Measurements from ENCODE around the gene ATP8B4. TPM values are rescaled to one million over a fixed set of nuclear protein-coding genes. Genes with fewer than 3 reads are reported as not detected.

ATP8B4 gene
- total and polyA plus RNA-seq, 12 donors = 0.39 to 5.3 (median 1.6) TPM

DNA sequence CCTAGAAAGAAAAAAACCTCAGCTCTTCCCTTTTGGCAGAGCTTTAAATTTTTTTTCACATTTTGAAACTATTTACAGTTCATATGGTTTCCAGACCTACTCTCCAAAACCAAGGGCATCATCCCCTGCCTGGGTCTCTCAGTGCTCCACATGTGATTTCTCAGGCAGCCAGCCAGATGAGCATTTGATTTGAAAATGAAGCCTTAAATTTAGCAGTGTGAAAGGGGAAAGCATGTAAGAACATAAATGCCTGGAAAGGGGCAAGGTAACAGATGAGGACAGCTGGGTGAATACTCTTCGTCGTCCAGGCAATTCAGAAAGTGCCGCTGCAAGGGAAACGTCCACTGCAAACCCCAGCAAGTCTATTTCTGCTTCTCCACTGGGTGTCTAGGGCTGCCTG is 94.8 kb downstream of the ATP8B4 start:
- H3K27me3 ChIP-seq = no peaks in the 10 kb centered on the region
- peaks cover 0 to 1% (median 0%) of the 10 kb centered on the region in 9 donors for H3K36me3 ChIP-seq
- intact Hi-C loops (cut with DNase I) = no loop called here
- H3K27ac ChIP-seq = no peak overlapping the region
- ATAC-seq (no peak), DNase-seq (no peak)
- H3K9me3 ChIP-seq = no peaks in the 10 kb centered on the region
- H3K4me1 ChIP-seq = peaks cover 0 to 11% (median 6%) of the 10 kb centered on the region in 9 donors
- 36 to 41% methylated on average over 4 of the region's 4 CpGs for WGBS, 2 donors
- peak overlapping the region in 1 of 10 donors; percentile 10 for H3K4me3 ChIP-seq
- TF ChIP-seq, protein P1, sequence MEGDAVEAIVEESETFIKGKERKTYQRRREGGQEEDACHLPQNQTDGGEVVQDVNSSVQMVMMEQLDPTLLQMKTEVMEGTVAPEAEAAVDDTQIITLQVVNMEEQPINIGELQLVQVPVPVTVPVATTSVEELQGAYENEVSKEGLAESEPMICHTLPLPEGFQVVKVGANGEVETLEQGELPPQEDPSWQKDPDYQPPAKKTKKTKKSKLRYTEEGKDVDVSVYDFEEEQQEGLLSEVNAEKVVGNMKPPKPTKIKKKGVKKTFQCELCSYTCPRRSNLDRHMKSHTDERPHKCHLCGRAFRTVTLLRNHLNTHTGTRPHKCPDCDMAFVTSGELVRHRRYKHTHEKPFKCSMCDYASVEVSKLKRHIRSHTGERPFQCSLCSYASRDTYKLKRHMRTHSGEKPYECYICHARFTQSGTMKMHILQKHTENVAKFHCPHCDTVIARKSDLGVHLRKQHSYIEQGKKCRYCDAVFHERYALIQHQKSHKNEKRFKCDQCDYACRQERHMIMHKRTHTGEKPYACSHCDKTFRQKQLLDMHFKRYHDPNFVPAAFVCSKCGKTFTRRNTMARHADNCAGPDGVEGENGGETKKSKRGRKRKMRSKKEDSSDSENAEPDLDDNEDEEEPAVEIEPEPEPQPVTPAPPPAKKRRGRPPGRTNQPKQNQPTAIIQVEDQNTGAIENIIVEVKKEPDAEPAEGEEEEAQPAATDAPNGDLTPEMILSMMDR (IDR thresholded peaks at IDR 0.05) = no peak

DNA sequence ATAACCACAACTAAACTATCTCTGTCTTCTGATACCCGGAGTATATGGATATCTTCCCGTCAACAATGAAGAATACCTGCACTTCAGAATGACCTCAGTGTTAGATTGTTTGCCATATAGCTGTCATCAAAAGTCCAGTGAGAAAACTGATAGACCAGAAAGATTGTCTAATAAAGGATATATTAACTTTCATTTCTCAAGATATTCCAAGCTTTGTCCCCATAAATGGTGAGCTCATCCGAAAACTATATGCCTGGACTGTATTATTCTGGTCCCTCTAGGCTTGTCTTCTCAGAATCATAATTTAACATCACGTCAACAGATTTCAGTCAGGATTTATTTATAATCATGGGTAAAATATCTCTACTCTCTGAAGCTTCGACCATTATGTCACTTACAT is 100.5 kb downstream of the ATP8B4 start:
- TF ChIP-seq, protein P1 (IDR thresholded peaks at IDR 0.05) = no peak
- DNase-seq (no peak), ATAC-seq (no peak)
- WGBS, 2 donors = 64 to 65% methylated on average over 5 of the region's 5 CpGs
- intact Hi-C loops (cut with DNase I) = no loop called here
- Histone ChIP-seq H3K4me1 (peaks cover 0 to 5% (median 0%) of the 10 kb centered on the region in 9 donors), H3K27me3 (no peaks in the 10 kb centered on the region), H3K27ac (no peak overlapping the region), H3K36me3 (peaks cover 0 to 4% (median 0%) of the 10 kb centered on the region in 9 donors), H3K9me3 (peaks cover 0 to 9% (median 0%) of the 10 kb centered on the region in 11 donors), H3K4me3 (no peak overlapping the region)

GRCh38 chr15:50017522-50017921 is 101.5 kb downstream of the ATP8B4 start:
- peaks cover 0 to 4% (median 0%) of the 10 kb centered on the region in 9 donors for H3K36me3 ChIP-seq
- no peaks in the 10 kb centered on the region for H3K27me3 ChIP-seq
- ATAC-seq (peak in 2 of 8 donors; percentile 25 to 48), DNase-seq (no peak)
- peaks cover 0 to 5% (median 0%) of the 10 kb centered on the region in 9 donors for H3K4me1 ChIP-seq
- no peak overlapping the region for H3K27ac ChIP-seq
- peaks cover 0 to 9% (median 0%) of the 10 kb centered on the region in 11 donors for H3K9me3 ChIP-seq
- TF ChIP-seq, protein P1 (IDR thresholded peaks at IDR 0.05) = no peak
- H3K4me3 ChIP-seq = no peak overlapping the region
- 62 to 77% methylated on average over 1 of the region's 1 CpG for whole genome bisulfite sequencing, 2 donors
- intact Hi-C loops (cut with DNase I) = no loop called here

GRCh38 chr15:50016951-50017350 is 102.1 kb downstream of the ATP8B4 start:
- Histone ChIP-seq H3K9me3 (peaks cover 0 to 9% (median 0%) of the 10 kb centered on the region in 11 donors), H3K36me3 (peaks cover 0 to 4% (median 0%) of the 10 kb centered on the region in 9 donors), H3K27ac (no peak overlapping the region), H3K27me3 (no peaks in the 10 kb centered on the region), H3K4me1 (peaks cover 0 to 5% (median 0%) of the 10 kb centered on the region in 9 donors), H3K4me3 (no peak overlapping the region)
- 54 to 61% methylated on average over 2 of the region's 2 CpGs for WGBS, 2 donors
- TF ChIP-seq, protein P1 (IDR thresholded peaks at IDR 0.05) = no peak
- intact Hi-C loops (cut with DNase I) = no loop called here
- ATAC-seq (no peak), DNase-seq (no peak)
